ENCODE measurements around the gene STIM2.

Gene STIM2

GRCh38 chr4:27048429-27049238, 188.0 kb downstream of the STIM2 start:
- ChIA-PET POLR2A (no interaction called here), CTCF (interaction anchor here (0.6 to 3.1 kb wide), 13 partner anchors 9 to 636 kb away, joined by 3 to 29 read pairs (median 3); no protein-coding TSS in a partner anchor)
- DNase-seq (ENCODE audit: low read depth, low spot score), result no peak
- TF ChIP-seq CTCF (IDR thresholded peaks at IDR 0.05; ENCODE audit: insufficient read depth, low read length, missing control alignments), result peak; percentile 29
- peak overlapping the region; percentile 48 for H3K4me3 ChIP-seq (ENCODE audit: low read depth, low read length)

- CTCF ChIA-PET, result interaction anchor here (1.0 to 3.1 kb wide), 6 partner anchors 12 to 635 kb away, joined by 3 to 29 read pairs (median 6); no protein-coding TSS in a partner anchor
- H3K4me3 ChIP-seq (ENCODE audit: low read depth, low read length), result no peak overlapping the region
- POLR2A ChIA-PET, result no interaction called here
- TF ChIP-seq CTCF (IDR thresholded peaks at IDR 0.05; ENCODE audit: insufficient read depth, low read length, missing control alignments), result no peak
- DNase-seq (ENCODE audit: low read depth, low spot score), result no peak
These were observed 188.7 kb downstream of the STIM2 start for GRCh38 chr4:27049239-27049829.

- CTCF ChIA-PET, result no interaction called here
- POLR2A ChIA-PET, result no interaction called here
- DNase-seq (ENCODE audit: low read depth, low spot score), result no peak
- H3K4me3 ChIP-seq (ENCODE audit: low read depth, low read length), result no peak overlapping the region
- TF ChIP-seq CTCF (IDR thresholded peaks at IDR 0.05; ENCODE audit: insufficient read depth, low read length, missing control alignments), result no peak
These were observed 190.1 kb downstream of the STIM2 start for GRCh38 chr4:27050731-27051130.

- no peak overlapping the region for H3K4me3 ChIP-seq (ENCODE audit: low read depth, low read length)
- POLR2A ChIA-PET, result no interaction called here
- CTCF ChIA-PET, result interaction anchor here (1.3 kb wide), 1 partner anchor 7 kb away, joined by 5 read pairs; no protein-coding TSS in a partner anchor
- DNase-seq (ENCODE audit: low read depth, low spot score), result no peak
- no peak for TF ChIP-seq CTCF (IDR thresholded peaks at IDR 0.05; ENCODE audit: insufficient read depth, low read length, missing control alignments)
These were observed 194.7 kb downstream of the STIM2 start for GRCh38 chr4:27055221-27055760.

- CTCF ChIA-PET, result interaction anchor here (1.3 kb wide), 1 partner anchor 8 kb away, joined by 5 read pairs; no protein-coding TSS in a partner anchor
- POLR2A ChIA-PET, result no interaction called here
- H3K4me3 ChIP-seq (ENCODE audit: low read depth, low read length), result no peak overlapping the region
- no peak for TF ChIP-seq CTCF (IDR thresholded peaks at IDR 0.05; ENCODE audit: insufficient read depth, low read length, missing control alignments)
- no peak for DNase-seq (ENCODE audit: low read depth, low spot score)
These were observed 195.6 kb downstream of the STIM2 start for GRCh38 chr4:27056281-27056680.

- TF ChIP-seq CTCF (IDR thresholded peaks at IDR 0.05; ENCODE audit: insufficient read depth, low read length, missing control alignments), result no peak
- no peak overlapping the region for H3K4me3 ChIP-seq (ENCODE audit: low read depth, low read length)
- POLR2A ChIA-PET, result no interaction called here
- CTCF ChIA-PET, result interaction anchor here (1.0 kb wide), 1 partner anchor 8 kb away, joined by 3 read pairs; no protein-coding TSS in a partner anchor
- DNase-seq (ENCODE audit: low read depth, low spot score), result no peak
These were observed 196.4 kb downstream of the STIM2 start for GRCh38 chr4:27057053-27057452.
